Measurements from ENCODE around the gene PCK2.

DNA sequence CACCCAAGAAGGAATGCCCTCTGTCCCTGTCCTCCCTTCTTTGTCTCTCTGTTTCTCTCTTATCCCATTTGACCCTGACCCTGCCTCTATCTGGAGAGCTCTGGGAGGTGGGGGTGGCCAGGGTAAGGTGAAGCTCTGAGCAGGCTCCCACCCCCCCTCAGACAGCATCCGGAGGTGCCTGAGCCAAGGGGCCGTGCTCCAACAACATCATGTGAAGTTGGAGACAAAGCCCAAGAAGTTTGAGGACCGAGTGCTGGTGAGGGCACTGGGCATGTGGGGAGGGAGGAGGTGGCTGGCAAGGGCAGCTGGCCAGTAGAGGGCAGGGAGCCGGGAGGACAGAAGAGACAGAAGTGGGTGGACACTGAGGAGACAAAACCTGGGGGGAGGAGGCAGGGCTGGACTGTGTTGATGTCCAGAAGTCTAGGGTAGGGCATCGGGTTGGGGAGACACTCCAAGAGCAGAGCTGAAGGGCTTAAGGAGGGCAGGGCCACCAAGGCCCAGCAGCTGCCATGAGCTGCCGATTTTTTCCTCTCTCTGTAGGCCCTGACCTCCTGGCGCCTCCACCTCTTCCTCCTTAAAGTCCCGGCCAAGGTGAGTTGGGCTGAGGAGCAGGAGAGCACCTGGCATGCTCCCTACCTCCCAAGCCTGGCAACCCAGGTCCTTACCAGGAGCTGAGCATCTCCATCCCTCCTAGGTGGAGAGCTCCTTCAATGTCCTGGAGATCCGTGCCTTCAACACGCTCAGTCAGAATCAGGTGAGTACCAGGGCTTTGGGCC is 40.4 kb upstream of the PCK2 start:
- TF ChIP-seq CTCF (IDR thresholded peaks at IDR 0.05; ENCODE audit: poor library complexity, severe bottlenecking) (no peak), EZH2 (IDR thresholded peaks at IDR 0.05; ENCODE audit: borderline replicate concordance, insufficient read depth, low read length, poor library complexity, severe bottlenecking) (no peak)

Data from neural cell (in vitro differentiated cells).